Panc1 (cell line): Measurements from ENCODE around the gene ARHGAP8.

Experiments
- CTCF ChIP-seq: fragments of 450-650 bp; IDR thresholded peaks from 2 replicates; pipeline ENCODE4 v1.5.1; 2017; ENCODE audit warnings: mild to moderate bottlenecking
- POLR2AphosphoS5 ChIP-seq: IDR thresholded peaks from 2 replicates; pipeline ENCODE4 v1.6.1; 2012; ENCODE audit warnings: mild to moderate bottlenecking, low read depth, low read length, moderate library complexity

- TF ChIP-seq POLR2AphosphoS5 (no peak), CTCF (no peak)
These were observed 25.2 kb upstream of the ARHGAP8 start for GRCh38 chr22:44727148-44727547.
